Amygdala (tissue), 56 donors: ENCODE measurements around the gene GPX7.

Experiments
- DNase-seq, 56 donors: peaks; one replicate each; lab custom pipeline; 2025; lab: John Stamatoyannopoulos, UW

Gene GPX7

GRCh38 chr1:52585474-52585873 is 16.7 kb upstream of the GPX7 start:
- DNase-seq, result no peak

GRCh38 chr1:52588027-52588426 is 14.1 kb upstream of the GPX7 start:
- DNase-seq, result no peak

- DNase-seq, result no peak
Observed at GRCh38 chr1:52588535-52588934, 13.6 kb upstream of the GPX7 start.

GRCh38 chr1:52590266-52590665 is 11.9 kb upstream of the GPX7 start:
- no peak for DNase-seq

GRCh38 chr1:52592637-52593323 is 9.4 kb upstream of the GPX7 start:
- DNase-seq, result no peak

- no peak for DNase-seq
Observed at GRCh38 chr1:52593495-52593894, 8.7 kb upstream of the GPX7 start.

- no peak for DNase-seq
Observed at GRCh38 chr1:52595061-52595460, 7.1 kb upstream of the GPX7 start.

- DNase-seq, result no peak
Observed at GRCh38 chr1:52597912-52598311, 4.3 kb upstream of the GPX7 start.

- DNase-seq, result no peak
Observed at GRCh38 chr1:52598729-52599128, 3.4 kb upstream of the GPX7 start.

GRCh38 chr1:52599236-52599635 is 2.9 kb upstream of the GPX7 start:
- DNase-seq, result no peak

- no peak for DNase-seq
Observed at GRCh38 chr1:52600533-52601179, 1.5 kb upstream of the GPX7 start.

GRCh38 chr1:52601519-52601918 is 652 bp upstream of the GPX7 start:
- no peak for DNase-seq

GRCh38 chr1:52602856-52603600 is 857 bp downstream of the GPX7 start:
- DNase-seq, result peak in 4 of 56 donors; percentile 8 to 30 (median 20)

- DNase-seq, result peak in 1 of 56 donors; percentile 8
Observed at GRCh38 chr1:52603630-52604029, 1.5 kb downstream of the GPX7 start.

GRCh38 chr1:52604063-52604770 is 2.0 kb downstream of the GPX7 start:
- no peak for DNase-seq

GRCh38 chr1:52613636-52614373 is 11.6 kb downstream of the GPX7 start:
- no peak for DNase-seq

- DNase-seq, result no peak
Observed at GRCh38 chr1:52614671-52615070, 12.5 kb downstream of the GPX7 start.

- no peak for DNase-seq
Observed at GRCh38 chr1:52615489-52616042, 13.4 kb downstream of the GPX7 start.

GRCh38 chr1:52621950-52622349 is 19.8 kb downstream of the GPX7 start:
- no peak for DNase-seq

GRCh38 chr1:52623812-52624211 is 21.6 kb downstream of the GPX7 start:
- DNase-seq, result no peak
